ENCODE measurements around the gene TNS1.
"Not testable (repeated sequence)": the region's sequence is repeated elsewhere in the genome, so short reads cannot be mapped to it uniquely, and the experiment has no call there.

DNA sequence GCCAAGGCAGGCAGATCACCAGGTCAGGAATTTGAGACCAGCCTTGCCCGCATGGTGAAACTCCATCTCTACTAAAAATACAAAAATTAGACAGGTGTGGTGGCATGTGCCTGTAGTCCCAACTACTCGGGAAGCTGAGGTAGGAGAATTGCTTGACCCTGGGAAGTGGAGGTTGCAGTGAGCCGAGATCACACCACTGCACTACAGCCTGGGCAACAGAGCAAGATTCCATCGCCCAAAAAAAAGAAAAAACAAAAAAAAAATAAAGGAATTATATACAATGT, 16.0 kb upstream of the TNS1 start:
- TF ChIP-seq CTCF, EZH2, EZH2phosphoT487 (IDR thresholded peaks at IDR 0.05): not testable (repeated sequence)
